Umbilical cord (tissue), 2 donors: Measurements from ENCODE around the gene ACCSL. TPM values are rescaled to one million over a fixed set of nuclear protein-coding genes. Genes with fewer than 3 reads are reported as not detected.

Source experiments
- DNase-seq: peaks from one replicate; pipeline ENCODE4 v3.0.0-alpha.2; 2015; ENCODE audit warnings: low spot score
- total RNA-seq: library from RNA; depleted of rRNA; stranded (reverse); fragments of >200 nt; gene quantifications from one replicate; pipeline ENCODE4 v1.2.3, GENCODE V29; 2014; ENCODE audit warnings: low replicate concordance; ENCODE audit not compliant: insufficient read depth

ACCSL gene
- total RNA-seq, 1 donor from 2014 or later, result not detected

DNA sequence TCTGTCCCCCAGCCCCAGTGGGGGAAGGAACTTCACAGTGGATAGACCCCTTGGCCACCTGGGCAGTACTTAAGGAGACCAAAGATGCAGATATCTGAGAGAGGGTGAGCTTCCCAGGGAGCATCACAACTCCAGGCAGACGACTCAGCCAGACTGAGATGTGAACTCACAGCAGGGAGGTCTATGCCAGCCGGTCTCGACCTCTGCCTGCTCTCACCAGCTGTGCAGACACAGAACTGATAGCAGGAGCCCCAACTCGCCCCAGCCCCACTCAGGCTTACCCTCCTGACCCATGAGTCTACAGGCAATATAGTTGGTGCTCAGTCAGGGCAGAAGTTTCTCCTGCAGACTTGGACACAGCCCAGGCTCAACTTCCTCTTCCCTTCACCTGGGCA lies 29.7 kb upstream of the ACCSL start:
- no peak for DNase-seq

GRCh38 chr11:44018829-44019228 lies 29.0 kb upstream of the ACCSL start:
- no peak for DNase-seq

- DNase-seq, result no peak
Measured at GRCh38 chr11:44024977-44025376, 22.8 kb upstream of the ACCSL start.

GRCh38 chr11:44025727-44026126 lies 22.1 kb upstream of the ACCSL start:
- no peak for DNase-seq

DNA sequence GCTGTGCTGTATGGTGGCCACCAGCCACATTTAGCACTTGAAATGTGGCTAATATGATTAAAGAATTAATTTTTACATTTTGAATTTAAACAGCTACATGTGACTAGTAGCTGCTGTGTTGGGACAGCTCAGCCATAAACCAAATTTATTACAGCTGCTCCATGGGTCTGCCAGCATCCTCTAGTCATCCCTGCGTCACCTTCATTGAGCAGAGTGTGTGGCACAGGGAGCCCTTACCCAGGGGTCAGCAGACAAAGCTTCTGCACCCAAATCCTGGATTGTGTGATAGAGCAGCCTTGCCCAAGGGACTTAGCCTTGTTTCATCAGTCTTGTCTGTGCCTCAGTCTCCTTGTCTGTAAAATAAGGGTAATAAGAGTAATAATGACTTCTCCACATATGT lies 19.4 kb upstream of the ACCSL start:
- DNase-seq, result no peak

DNA sequence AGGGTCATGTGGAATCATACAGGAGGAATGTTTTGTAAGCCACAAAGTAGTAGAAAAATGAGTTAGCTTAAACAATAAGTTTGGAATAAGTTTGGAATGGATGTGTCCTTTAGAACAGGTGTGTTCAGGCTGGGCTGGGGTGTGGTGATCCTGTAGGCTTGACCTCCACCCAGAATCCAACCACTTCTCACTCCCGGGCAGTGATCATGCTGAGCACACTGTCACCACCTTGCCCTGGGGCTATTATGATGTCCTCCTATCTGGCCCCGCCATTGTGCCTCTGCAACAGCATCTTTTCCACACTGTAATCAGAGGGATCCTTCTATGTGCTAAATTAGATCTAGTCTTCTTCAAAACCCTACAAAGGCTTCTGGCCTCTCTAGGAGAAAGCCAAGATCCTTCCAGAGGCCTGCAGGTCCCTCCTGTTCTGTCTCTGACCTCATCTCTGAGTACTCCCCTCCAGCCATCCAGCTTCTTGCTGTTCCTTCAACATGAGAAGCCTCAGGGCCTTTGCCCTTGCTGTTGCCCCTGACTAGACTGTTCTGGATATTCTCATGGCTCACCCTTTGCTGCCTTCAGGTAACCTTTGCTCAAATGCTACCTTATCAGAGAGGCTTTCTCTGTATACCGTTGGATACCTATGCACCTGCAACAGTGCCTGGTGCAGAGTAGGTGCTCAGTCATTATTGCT lies 18.8 kb upstream of the ACCSL start:
- DNase-seq, result no peak

- no peak for DNase-seq
Measured at GRCh38 chr11:44029507-44029845, 18.3 kb upstream of the ACCSL start.

GRCh38 chr11:44029977-44030911 lies 17.5 kb upstream of the ACCSL start:
- peak; percentile 84 for DNase-seq

DNA sequence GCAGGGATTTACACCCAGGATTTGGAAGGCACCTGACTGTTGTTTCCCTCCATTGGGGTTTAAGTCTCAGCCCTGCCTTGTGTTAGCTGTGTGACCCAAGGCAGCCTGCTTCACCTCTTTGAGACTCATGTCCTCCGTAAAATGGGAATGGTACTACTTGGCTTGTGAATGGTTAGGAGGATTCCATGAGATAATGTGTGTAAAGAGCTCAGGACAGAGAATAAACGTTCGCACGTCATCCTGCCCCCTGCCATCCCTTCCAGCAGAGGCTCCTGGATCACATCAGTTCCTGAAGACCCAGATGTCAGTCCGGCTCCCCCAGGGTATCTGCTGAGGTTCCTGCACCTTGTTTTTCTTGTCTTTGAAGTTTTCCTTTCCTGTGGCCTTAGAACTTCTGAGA lies 16.8 kb upstream of the ACCSL start:
- no peak for DNase-seq

GRCh38 chr11:44031549-44031948 lies 16.2 kb upstream of the ACCSL start:
- DNase-seq, result no peak

DNA sequence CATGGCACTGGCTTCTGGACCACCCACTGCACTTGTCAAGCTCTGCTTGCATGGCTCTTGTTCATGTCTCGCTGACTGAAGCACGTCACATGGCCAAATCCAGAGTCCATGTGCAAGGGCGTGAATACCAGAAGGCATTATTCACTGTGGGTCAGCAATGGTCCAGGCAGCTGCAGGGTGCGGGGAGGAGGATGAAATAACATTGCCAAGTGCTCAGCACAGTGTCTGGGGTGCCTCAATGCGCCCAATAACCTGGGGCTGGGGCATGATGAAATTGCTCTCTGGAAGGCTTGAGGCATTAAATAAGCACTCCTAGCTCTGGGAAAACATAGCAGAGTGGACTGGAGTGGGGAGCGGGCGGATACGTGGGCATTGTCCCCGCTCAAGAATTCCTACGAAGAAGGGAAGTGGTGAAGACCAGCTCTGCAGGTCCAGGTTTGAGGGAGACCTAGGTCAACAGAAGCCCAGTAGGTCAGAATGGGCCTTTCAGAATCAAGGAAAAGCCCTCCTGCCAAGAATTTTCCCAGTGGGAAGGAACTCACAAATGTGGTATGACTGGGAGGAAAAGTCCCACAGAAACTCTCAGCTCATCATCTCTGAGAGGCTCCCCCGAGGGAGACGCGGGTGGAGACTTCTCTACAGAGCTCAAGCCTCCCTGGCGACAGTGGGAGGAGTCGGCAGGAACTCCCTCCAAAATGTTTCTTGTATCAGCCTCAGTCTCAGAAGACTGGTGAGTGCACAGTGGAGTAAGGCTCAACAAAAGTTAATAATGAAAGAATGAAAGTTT lies 15.3 kb upstream of the ACCSL start:
- DNase-seq, result peak; percentile 67

DNA sequence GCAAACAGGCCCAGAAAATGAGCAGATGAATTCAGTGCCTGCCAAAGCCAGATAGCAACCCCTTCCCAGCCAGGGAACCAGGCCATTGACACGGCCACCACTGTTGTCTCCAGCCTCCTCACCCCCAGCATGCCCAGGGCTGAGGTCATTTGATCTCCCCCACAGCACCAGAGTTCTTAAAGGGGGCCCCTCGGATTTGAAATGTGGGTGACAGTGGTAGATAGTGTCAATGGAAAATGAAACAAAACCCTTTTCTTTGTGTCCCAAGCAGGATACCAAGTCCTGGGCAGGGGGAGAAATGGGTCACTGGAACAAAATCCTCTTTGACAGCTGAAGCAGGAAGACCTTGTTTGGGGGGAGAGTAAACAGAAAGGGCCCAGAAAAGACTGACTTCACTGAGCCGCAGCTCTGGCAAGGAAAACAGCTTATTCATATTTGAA lies 14.3 kb upstream of the ACCSL start:
- DNase-seq, result no peak

DNA sequence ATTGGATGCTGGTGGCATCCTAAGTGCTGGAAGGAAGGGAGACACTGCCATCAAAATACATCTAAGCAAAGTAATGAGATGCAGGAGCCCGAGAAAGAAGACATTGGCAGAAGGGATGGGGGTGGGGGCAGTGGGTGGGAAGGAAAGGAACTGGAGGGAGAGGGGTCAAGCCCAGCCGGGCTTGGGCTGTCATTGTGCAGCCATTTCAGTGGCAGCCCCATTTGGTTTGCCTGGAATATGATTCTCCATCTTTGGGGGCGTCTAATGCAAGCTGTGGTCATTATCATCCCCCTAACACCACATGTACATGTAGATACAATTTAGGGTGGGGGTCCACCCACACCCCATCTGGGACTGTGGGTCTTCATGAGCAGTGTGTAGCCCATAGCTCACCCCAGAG lies 13.9 kb upstream of the ACCSL start:
- DNase-seq, result no peak

DNA sequence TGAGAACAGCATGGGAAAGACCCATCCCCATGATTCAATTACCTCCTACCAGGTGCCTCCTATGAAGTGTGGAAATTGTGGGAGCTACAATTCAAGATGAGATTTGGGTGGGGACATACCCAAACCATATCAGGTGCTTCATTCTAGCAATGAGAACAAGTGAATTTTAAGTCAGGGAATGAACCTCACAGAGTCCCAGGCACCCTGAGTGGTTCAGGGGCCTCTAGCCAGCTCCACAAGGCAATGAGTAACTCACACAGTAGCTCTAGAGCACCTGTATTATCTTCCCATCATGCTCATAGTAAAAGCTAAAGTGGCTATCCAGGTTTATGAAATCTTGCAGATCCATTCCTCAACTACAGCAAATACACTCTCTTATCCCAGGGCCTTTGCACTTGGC lies 13.1 kb upstream of the ACCSL start:
- DNase-seq, result no peak

- peak; percentile 91 for DNase-seq
Measured at GRCh38 chr11:44036811-44037657, 10.7 kb upstream of the ACCSL start.

- DNase-seq, result no peak
Measured at GRCh38 chr11:44037658-44037998, 10.2 kb upstream of the ACCSL start.

DNA sequence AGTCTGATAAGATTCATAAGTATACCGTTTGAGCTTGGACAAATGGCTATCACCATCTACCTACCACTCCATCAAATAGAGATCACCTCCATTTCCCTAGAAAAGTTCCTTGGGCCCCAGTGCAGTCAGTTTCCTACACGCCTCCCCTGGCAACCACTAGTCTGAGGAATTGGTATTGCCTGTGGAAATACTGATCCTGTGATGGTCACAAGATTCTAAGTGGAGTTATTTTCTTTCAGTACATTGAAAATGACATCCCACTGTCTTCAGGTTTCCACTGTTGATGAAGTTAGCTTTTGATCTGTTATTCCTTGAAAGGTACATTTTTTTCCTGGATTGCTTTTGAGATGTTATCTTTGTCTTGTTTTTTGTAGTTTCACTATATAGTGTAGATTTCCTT lies 4.6 kb upstream of the ACCSL start:
- DNase-seq, result no peak

DNA sequence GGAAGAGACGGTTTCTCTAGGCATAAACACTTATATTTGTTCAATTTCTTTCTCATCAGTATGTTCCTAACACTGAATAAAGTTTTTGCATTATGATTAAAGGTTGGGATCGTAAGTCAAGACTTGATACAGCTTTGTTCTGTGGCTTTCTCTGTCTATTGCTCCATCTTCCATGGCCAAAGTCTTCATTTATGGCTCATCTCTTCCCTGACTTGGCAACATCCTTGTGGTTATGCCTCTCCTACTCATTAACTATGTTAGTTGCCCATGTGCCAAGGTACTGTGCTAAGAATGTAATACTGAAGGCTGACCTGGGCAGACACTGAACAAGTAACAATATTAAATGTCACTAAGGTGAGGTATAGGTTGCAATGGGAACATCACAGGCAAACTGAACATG lies 1.6 kb upstream of the ACCSL start:
- DNase-seq, result no peak

- DNase-seq, result no peak
Measured at GRCh38 chr11:44047298-44047697, 483 bp upstream of the ACCSL start.

DNA sequence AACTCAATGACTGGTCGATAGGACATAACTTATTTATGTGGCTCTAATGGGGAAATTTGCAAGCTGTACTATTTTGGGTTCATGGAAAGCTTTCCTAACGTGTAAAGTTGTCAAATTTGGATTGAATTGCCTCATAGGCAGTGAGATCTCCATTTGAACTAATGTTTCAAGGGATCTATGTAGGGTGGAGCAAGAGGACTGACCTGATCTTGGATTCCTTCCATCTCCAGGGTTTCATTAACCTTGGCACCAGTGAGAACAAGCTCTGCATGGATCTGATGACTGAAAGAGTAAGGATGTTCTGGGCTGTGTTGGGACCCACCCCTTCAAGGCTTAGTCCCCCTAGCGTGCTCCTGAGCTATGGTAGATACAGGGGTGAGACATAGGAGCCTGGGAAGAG lies 2.1 kb downstream of the ACCSL start:
- DNase-seq, result no peak

GRCh38 chr11:44051171-44051570 lies 3.4 kb downstream of the ACCSL start:
- DNase-seq, result no peak

- DNase-seq, result no peak
Measured at GRCh38 chr11:44057340-44057739, 9.6 kb downstream of the ACCSL start.
